Chondrocyte (in vitro differentiated cells): ENCODE measurements around the gene DGKH. TPM values are rescaled to one million over a fixed set of nuclear protein-coding genes. Genes with fewer than 3 reads are reported as not detected.

ENCODE experiments used
- DNase-seq: peaks from one replicate; pipeline ENCODE4 v3.0.0; 2021; ENCODE audit warnings: mixed read lengths, low spot score
- H3K27ac Mint-ChIP-seq: one replicate; pipeline ENCODE4 v1.8.0; 2021; ENCODE audit warnings: mild to moderate bottlenecking, moderate library complexity, mixed read lengths; ENCODE audit not compliant: unreplicated experiment
- H3K27me3 Mint-ChIP-seq: 2 replicates; pipeline ENCODE4 v1.8.0; 2021; ENCODE audit warnings: low read depth, mixed read lengths
- H3K36me3 Mint-ChIP-seq: 2 replicates; pipeline ENCODE4 v1.8.0; 2021; ENCODE audit warnings: low read depth, mixed read lengths
- H3K4me1 Mint-ChIP-seq: 2 replicates; pipeline ENCODE4 v1.8.0; 2021; ENCODE audit warnings: low read depth, mild to moderate bottlenecking, mixed read lengths
- H3K4me3 Mint-ChIP-seq: one replicate; pipeline ENCODE4 v1.8.0; 2021; ENCODE audit warnings: mild to moderate bottlenecking, moderate library complexity, mixed read lengths; ENCODE audit not compliant: unreplicated experiment
- H3K9me3 Mint-ChIP-seq: 2 replicates; pipeline ENCODE4 v1.8.0; 2021; ENCODE audit warnings: low read depth, mixed read lengths
- CTCF ChIP-seq: fragments of 200-600 bp; sonication (generic); IDR thresholded peaks from 2 replicates; pipeline ENCODE4 v1.5.0; 2021; ENCODE audit warnings: antibody characterized with exemption, mild to moderate bottlenecking, moderate library complexity
- total RNA-seq: library from RNA; stranded (reverse); gene quantifications from 3 replicates; pipeline ENCODE4 v1.2.1, GENCODE V29; 2021

Gene DGKH
- total RNA-seq, 1 donor from 2014 or later: 14.7 TPM

- Mint-ChIP-seq H3K4me1 (no peaks in the 10 kb centered on the region), H3K27me3 (no peaks in the 10 kb centered on the region), H3K9me3 (peaks cover 2% of the 10 kb centered on the region), H3K27ac (no peak overlapping the region), H3K36me3 (peaks cover 3% of the 10 kb centered on the region), H3K4me3 (no peak overlapping the region)
- no peak for TF ChIP-seq CTCF
- DNase-seq: no peak
These were observed 97.9 kb downstream of the DGKH start for GRCh38 chr13:42146359-42146758.

GRCh38 chr13:42148538-42148937 lies 100.1 kb downstream of the DGKH start:
- Mint-ChIP-seq H3K4me1 (peaks cover 11% of the 10 kb centered on the region), H3K4me3 (no peak overlapping the region), H3K27me3 (no peaks in the 10 kb centered on the region), H3K27ac (no peak overlapping the region), H3K36me3 (peaks cover 3% of the 10 kb centered on the region), H3K9me3 (no peaks in the 10 kb centered on the region)
- TF ChIP-seq CTCF: no peak
- DNase-seq: no peak

- H3K4me1 Mint-ChIP-seq: peaks cover 16% of the 10 kb centered on the region
- no peaks in the 10 kb centered on the region for H3K27me3 Mint-ChIP-seq
- H3K36me3 Mint-ChIP-seq: peaks cover 3% of the 10 kb centered on the region
- no peak for DNase-seq
- TF ChIP-seq CTCF: no peak
- no peaks in the 10 kb centered on the region for H3K9me3 Mint-ChIP-seq
- H3K4me3 Mint-ChIP-seq: no peak overlapping the region
- H3K27ac Mint-ChIP-seq: no peak overlapping the region
These were observed 100.7 kb downstream of the DGKH start for GRCh38 chr13:42149136-42149535.

GRCh38 chr13:42151781-42152180 lies 103.3 kb downstream of the DGKH start:
- no peak for DNase-seq
- Mint-ChIP-seq H3K4me3 (no peak overlapping the region), H3K4me1 (peaks cover 16% of the 10 kb centered on the region), H3K9me3 (no peaks in the 10 kb centered on the region), H3K27ac (no peak overlapping the region), H3K27me3 (no peaks in the 10 kb centered on the region), H3K36me3 (peaks cover 6% of the 10 kb centered on the region)
- TF ChIP-seq CTCF: no peak

GRCh38 chr13:42152495-42152894 lies 104.0 kb downstream of the DGKH start:
- peaks cover 16% of the 10 kb centered on the region for H3K4me1 Mint-ChIP-seq
- no peaks in the 10 kb centered on the region for H3K9me3 Mint-ChIP-seq
- H3K36me3 Mint-ChIP-seq: peaks cover 6% of the 10 kb centered on the region
- no peaks in the 10 kb centered on the region for H3K27me3 Mint-ChIP-seq
- H3K27ac Mint-ChIP-seq: no peak overlapping the region
- DNase-seq: no peak
- no peak overlapping the region for H3K4me3 Mint-ChIP-seq
- no peak for TF ChIP-seq CTCF
